ENCODE measurements around the gene CST8.

DNA sequence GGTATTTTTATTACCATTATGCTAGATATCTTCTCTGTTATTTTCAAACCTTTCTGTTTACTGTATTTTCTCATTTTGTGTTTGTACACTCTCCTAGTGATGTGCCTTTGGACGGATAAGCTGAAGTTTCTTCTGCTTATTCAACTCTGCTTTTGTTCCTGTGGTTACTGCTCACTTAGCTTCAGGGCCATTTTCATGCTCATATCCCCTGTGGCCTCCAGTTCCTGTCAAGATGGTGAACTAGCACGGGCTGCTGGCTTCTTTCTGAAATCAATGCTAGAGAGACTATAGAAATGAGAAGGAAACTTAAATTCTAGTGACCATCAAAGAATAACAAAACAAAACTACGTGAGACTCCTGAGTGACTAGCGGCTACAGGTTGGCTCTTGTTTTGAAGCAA is 6.8 kb upstream of the CST8 start:
- TF ChIP-seq POLR2AphosphoS5 (IDR thresholded peaks at IDR 0.05) (no peak), EP300 (IDR thresholded peaks at IDR 0.05) (no peak)
- TF ChIP-seq, protein P1, sequence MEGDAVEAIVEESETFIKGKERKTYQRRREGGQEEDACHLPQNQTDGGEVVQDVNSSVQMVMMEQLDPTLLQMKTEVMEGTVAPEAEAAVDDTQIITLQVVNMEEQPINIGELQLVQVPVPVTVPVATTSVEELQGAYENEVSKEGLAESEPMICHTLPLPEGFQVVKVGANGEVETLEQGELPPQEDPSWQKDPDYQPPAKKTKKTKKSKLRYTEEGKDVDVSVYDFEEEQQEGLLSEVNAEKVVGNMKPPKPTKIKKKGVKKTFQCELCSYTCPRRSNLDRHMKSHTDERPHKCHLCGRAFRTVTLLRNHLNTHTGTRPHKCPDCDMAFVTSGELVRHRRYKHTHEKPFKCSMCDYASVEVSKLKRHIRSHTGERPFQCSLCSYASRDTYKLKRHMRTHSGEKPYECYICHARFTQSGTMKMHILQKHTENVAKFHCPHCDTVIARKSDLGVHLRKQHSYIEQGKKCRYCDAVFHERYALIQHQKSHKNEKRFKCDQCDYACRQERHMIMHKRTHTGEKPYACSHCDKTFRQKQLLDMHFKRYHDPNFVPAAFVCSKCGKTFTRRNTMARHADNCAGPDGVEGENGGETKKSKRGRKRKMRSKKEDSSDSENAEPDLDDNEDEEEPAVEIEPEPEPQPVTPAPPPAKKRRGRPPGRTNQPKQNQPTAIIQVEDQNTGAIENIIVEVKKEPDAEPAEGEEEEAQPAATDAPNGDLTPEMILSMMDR (IDR thresholded peaks at IDR 0.05) = no peak
